ENCODE measurements around the gene DEFB124. TPM values are rescaled to one million over a fixed set of nuclear protein-coding genes. Genes with fewer than 3 reads are reported as not detected.

DEFB124 gene
- polyA plus RNA-seq, 3 donors: not detected

GRCh38 chr20:31449511-31450414 lies 25.2 kb downstream of the DEFB124 start:
- Histone ChIP-seq H3K4me1 (ENCODE audit: control insufficient read depth in 1 of 2, insufficient read depth in 2 of 2, low read length in 2 of 2) (no peaks in the 10 kb centered on the region), H3K4me2 (replicated peaks; ENCODE audit: extremely low read depth, low read length, poor library complexity, severe bottlenecking) (no peak overlapping the region), H3K36me3 (replicated peaks in 1 of 2; ENCODE audit: control insufficient read depth in 1 of 2, insufficient read depth in 2 of 2, low read length in 2 of 2) (no peaks in the 10 kb centered on the region), H3K27ac (ENCODE audit: low read depth in 1 of 2, low read length in 2 of 2) (no peak overlapping the region), H3K9me3 (replicated peaks in 1 of 2; ENCODE audit: control insufficient read depth in 1 of 2, insufficient read depth in 1 of 2, low read length in 2 of 2) (no peaks in the 10 kb centered on the region), H3K4me3 (replicated peaks in 1 of 3; ENCODE audit: low read depth in 2 of 3, low read length in 3 of 3) (no peak overlapping the region), H3K79me2 (ENCODE audit: insufficient read depth, low read length) (no peaks in the 10 kb centered on the region), H3K27me3 (ENCODE audit: control insufficient read depth in 2 of 2, insufficient read depth in 2 of 2, low read length in 2 of 2) (peaks cover 0 to 2% of the 10 kb centered on the region in 2 donors), H4K20me1 (ENCODE audit: insufficient read depth, low read length) (no peaks in the 10 kb centered on the region), H3K9ac (ENCODE audit: insufficient read depth, low read length, poor library complexity, severe bottlenecking) (no peak overlapping the region), H2AFZ (ENCODE audit: insufficient read depth, low read depth, low read length, poor library complexity, severe bottlenecking) (no peak overlapping the region)
- Mint-ChIP-seq H3K27ac (no peak overlapping the region), H3K36me3 (no peaks in the 10 kb centered on the region), H3K4me1 (no peaks in the 10 kb centered on the region), H3K27me3 (ENCODE audit: low read depth in 3 of 3) (peaks cover 3 to 10% (median 9%) of the 10 kb centered on the region in 3 donors), H3K4me3 (no peak overlapping the region), H3K9me3 (peaks cover 0 to 5% (median 0%) of the 10 kb centered on the region in 7 donors)
- no peak for DNase-seq
- intact Hi-C loops (cut with micrococcal nuclease): no loop called here
- WGBS (ENCODE audit: insufficient coverage): 100% methylated on average over 1 of the region's 8 CpGs
- TF ChIP-seq CTCF (IDR thresholded peaks at IDR 0.05): no peak

GRCh38 chr20:31446084-31446819 lies 28.7 kb downstream of the DEFB124 start:
- intact Hi-C loops (cut with micrococcal nuclease): no loop called here
- 79% methylated on average over 7 of the region's 12 CpGs for WGBS (ENCODE audit: insufficient coverage)
- no peak for TF ChIP-seq CTCF (IDR thresholded peaks at IDR 0.05)
- Histone ChIP-seq H3K27me3 (ENCODE audit: control insufficient read depth in 2 of 2, insufficient read depth in 2 of 2, low read length in 2 of 2) (peaks cover 0 to 2% of the 10 kb centered on the region in 2 donors), H3K27ac (ENCODE audit: low read depth in 1 of 2, low read length in 2 of 2) (no peak overlapping the region), H4K20me1 (ENCODE audit: insufficient read depth, low read length) (no peaks in the 10 kb centered on the region), H2AFZ (ENCODE audit: insufficient read depth, low read depth, low read length, poor library complexity, severe bottlenecking) (no peak overlapping the region), H3K4me3 (replicated peaks in 1 of 3; ENCODE audit: low read depth in 2 of 3, low read length in 3 of 3) (no peak overlapping the region), H3K9me3 (replicated peaks in 1 of 2; ENCODE audit: control insufficient read depth in 1 of 2, insufficient read depth in 1 of 2, low read length in 2 of 2) (no peaks in the 10 kb centered on the region), H3K79me2 (ENCODE audit: insufficient read depth, low read length) (no peaks in the 10 kb centered on the region), H3K4me1 (ENCODE audit: control insufficient read depth in 1 of 2, insufficient read depth in 2 of 2, low read length in 2 of 2) (no peaks in the 10 kb centered on the region), H3K36me3 (replicated peaks in 1 of 2; ENCODE audit: control insufficient read depth in 1 of 2, insufficient read depth in 2 of 2, low read length in 2 of 2) (no peaks in the 10 kb centered on the region), H3K9ac (ENCODE audit: insufficient read depth, low read length, poor library complexity, severe bottlenecking) (no peak overlapping the region), H3K4me2 (replicated peaks; ENCODE audit: extremely low read depth, low read length, poor library complexity, severe bottlenecking) (no peak overlapping the region)
- Mint-ChIP-seq H3K9me3 (peaks cover 0 to 5% (median 2%) of the 10 kb centered on the region in 7 donors), H3K27ac (no peak overlapping the region), H3K27me3 (ENCODE audit: low read depth in 3 of 3) (peaks cover 0 to 9% (median 3%) of the 10 kb centered on the region in 3 donors), H3K36me3 (no peaks in the 10 kb centered on the region), H3K4me1 (no peaks in the 10 kb centered on the region), H3K4me3 (no peak overlapping the region)
- DNase-seq: no peak
